Activated B cell treated with CpG ODN at 0.5 μM for 24 hours (primary cell): ENCODE measurements around the gene MAPK10. TPM values are rescaled to one million over a fixed set of nuclear protein-coding genes. Genes with fewer than 3 reads are reported as not detected.

Experiments used
- ATAC-seq: fragments of 200-7000 bp; cut with Tn5 transposase; one replicate; pipeline ENCODE4 v1.10.0; 2021; ENCODE audit warnings: low read depth, mild to moderate bottlenecking, moderate library complexity
- CTCF ChIA-PET: fragments of 350-600 bp; sonication (Branson Sonifier 250); formaldehyde crosslinking; loops from one replicate; lab custom pipeline; 2021; ENCODE audit warnings: antibody characterized with exemption; lab: Charles Lee
- POLR2A ChIA-PET: fragments of 350-600 bp; sonication (Branson Sonifier 250); formaldehyde crosslinking; loops from one replicate; lab custom pipeline; 2021; ENCODE audit warnings: antibody characterized with exemption; lab: Charles Lee
- DNase-seq: peaks from one replicate; pipeline ENCODE4 v3.0.0; 2022
- H3K27ac Mint-ChIP-seq: one replicate; pipeline ENCODE4 v1.8.0; 2020; ENCODE audit warnings: mixed read lengths
- H3K27me3 Mint-ChIP-seq: one replicate; pipeline ENCODE4 v1.8.0; 2021; ENCODE audit warnings: mixed read lengths
- H3K36me3 Mint-ChIP-seq: one replicate; pipeline ENCODE4 v1.8.0; 2021; ENCODE audit warnings: low read depth, mixed read lengths
- H3K4me1 Mint-ChIP-seq: one replicate; pipeline ENCODE4 v1.8.0; 2021; ENCODE audit warnings: mixed read lengths
- H3K4me3 Mint-ChIP-seq: one replicate; pipeline ENCODE4 v1.8.0; 2020; ENCODE audit warnings: mild to moderate bottlenecking, mixed read lengths
- H3K9me3 Mint-ChIP-seq: one replicate; pipeline ENCODE4 v1.8.0; 2020; ENCODE audit warnings: mixed read lengths
- CTCF ChIP-seq: fragments of 200-600 bp; IDR thresholded peaks from one replicate; pipeline ENCODE4 v1.8.0; 2022; ENCODE audit warnings: antibody characterized with exemption, mild to moderate bottlenecking
- intact Hi-C: fragments of 100-400 bp; cut with micrococcal nuclease; formaldehyde crosslinking; loops from one replicate; pipeline ENCODE4 v1.15.1; 2024
- total RNA-seq: library from RNA; stranded (reverse); gene quantifications from 2 replicates; pipeline ENCODE4 v1.2.3, GENCODE V29; 2022

The MAPK10 gene
- total RNA-seq, 1 donor from 2014 or later, result 0.75 TPM

- H3K36me3 Mint-ChIP-seq, result no peaks in the 10 kb centered on the region
- H3K4me1 Mint-ChIP-seq, result no peaks in the 10 kb centered on the region
- ChIA-PET POLR2A (no interaction called here), CTCF (no interaction called here)
- H3K27me3 Mint-ChIP-seq, result no peaks in the 10 kb centered on the region
- no peak overlapping the region for H3K27ac Mint-ChIP-seq
- ATAC-seq (no peak), DNase-seq (no peak)
- intact Hi-C loops, result no loop called here
- no peak overlapping the region for H3K4me3 Mint-ChIP-seq
- no peaks in the 10 kb centered on the region for H3K9me3 Mint-ChIP-seq
- TF ChIP-seq CTCF, result no peak
Measured at GRCh38 chr4:86160426-86160825, 199.4 kb downstream of the MAPK10 start.

- ChIA-PET CTCF (no interaction called here), POLR2A (no interaction called here)
- Mint-ChIP-seq H3K4me3 (no peak overlapping the region), H3K4me1 (no peaks in the 10 kb centered on the region), H3K27ac (no peak overlapping the region), H3K36me3 (no peaks in the 10 kb centered on the region), H3K27me3 (no peaks in the 10 kb centered on the region), H3K9me3 (no peaks in the 10 kb centered on the region)
- DNase-seq (no peak), ATAC-seq (no peak)
- no peak for TF ChIP-seq CTCF
- intact Hi-C loops, result no loop called here
Measured at GRCh38 chr4:86159216-86159615, 200.6 kb downstream of the MAPK10 start.

GRCh38 chr4:86156531-86156930, 203.3 kb downstream of the MAPK10 start:
- DNase-seq, result no peak
- ChIA-PET POLR2A (no interaction called here), CTCF (no interaction called here)
- no peak for ATAC-seq
- H3K36me3 Mint-ChIP-seq, result no peaks in the 10 kb centered on the region
- H3K27me3 Mint-ChIP-seq, result no peaks in the 10 kb centered on the region
- H3K4me1 Mint-ChIP-seq, result no peaks in the 10 kb centered on the region
- no peak overlapping the region for H3K27ac Mint-ChIP-seq
- H3K9me3 Mint-ChIP-seq, result no peaks in the 10 kb centered on the region
- no peak for TF ChIP-seq CTCF
- intact Hi-C loops, result no loop called here
- no peak overlapping the region for H3K4me3 Mint-ChIP-seq

GRCh38 chr4:86155766-86156165, 204.1 kb downstream of the MAPK10 start:
- no peak for TF ChIP-seq CTCF
- no peaks in the 10 kb centered on the region for H3K4me1 Mint-ChIP-seq
- intact Hi-C loops, result no loop called here
- no peaks in the 10 kb centered on the region for H3K36me3 Mint-ChIP-seq
- H3K27me3 Mint-ChIP-seq, result no peaks in the 10 kb centered on the region
- no peak overlapping the region for H3K27ac Mint-ChIP-seq
- CTCF ChIA-PET, result no interaction called here
- no peaks in the 10 kb centered on the region for H3K9me3 Mint-ChIP-seq
- no peak for DNase-seq
- ATAC-seq, result no peak
- H3K4me3 Mint-ChIP-seq, result no peak overlapping the region
- POLR2A ChIA-PET, result no interaction called here

GRCh38 chr4:86152454-86152853, 207.4 kb downstream of the MAPK10 start:
- DNase-seq (no peak), ATAC-seq (no peak)
- no peaks in the 10 kb centered on the region for H3K27me3 Mint-ChIP-seq
- H3K4me1 Mint-ChIP-seq, result no peaks in the 10 kb centered on the region
- ChIA-PET POLR2A (no interaction called here), CTCF (no interaction called here)
- H3K36me3 Mint-ChIP-seq, result no peaks in the 10 kb centered on the region
- H3K27ac Mint-ChIP-seq, result no peak overlapping the region
- H3K9me3 Mint-ChIP-seq, result no peaks in the 10 kb centered on the region
- TF ChIP-seq CTCF, result no peak
- intact Hi-C loops, result no loop called here
- H3K4me3 Mint-ChIP-seq, result no peak overlapping the region
